GM10847 (cell line): ENCODE data around the gene COL2A1.

Experiments used
- POLR2A ChIP-seq: IDR thresholded peaks from 2 replicates; pipeline ENCODE4 v1.6.1; 2011; ENCODE audit not compliant: insufficient read length; ENCODE audit errors: extremely low read depth

The COL2A1 gene

DNA sequence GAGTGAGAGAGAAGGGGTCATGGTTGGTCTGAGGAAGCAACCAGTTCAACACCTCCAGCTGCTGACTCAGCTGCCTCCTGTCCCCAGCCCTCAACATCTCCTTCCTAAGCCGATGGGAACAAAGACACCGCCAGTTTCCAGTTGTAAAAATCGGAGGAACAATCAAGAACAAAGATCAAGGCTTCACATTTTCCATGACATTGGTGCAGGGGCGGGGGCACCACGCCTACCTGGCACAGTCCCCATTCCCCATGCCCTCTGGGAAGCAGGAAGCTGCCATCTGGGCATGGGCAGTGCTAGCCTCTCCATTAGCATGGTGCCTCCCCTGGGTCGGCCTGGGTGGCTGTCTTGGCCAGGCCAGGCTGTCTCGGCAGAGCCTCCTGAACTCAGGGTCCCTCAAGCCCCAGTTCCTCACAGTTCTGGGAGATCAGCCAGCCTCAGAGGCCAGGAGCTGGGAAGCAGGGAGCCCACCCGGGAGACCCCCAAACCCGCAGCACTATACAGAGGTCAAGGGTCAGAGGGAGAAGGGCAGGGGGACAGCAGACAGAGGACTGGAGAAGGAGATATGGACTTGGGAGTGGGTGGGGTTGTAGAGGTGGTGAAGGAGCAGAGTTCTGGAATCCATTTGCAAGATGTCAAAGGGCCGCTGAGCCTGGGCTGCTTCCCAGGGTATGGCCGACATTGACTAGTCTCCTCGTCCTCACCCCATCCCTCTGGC is 60.5 kb downstream of the COL2A1 start:
- TF ChIP-seq POLR2A = no peak

- no peak for TF ChIP-seq POLR2A
These were observed 61.6 kb downstream of the COL2A1 start for GRCh38 chr12:47942614-47943225.

DNA sequence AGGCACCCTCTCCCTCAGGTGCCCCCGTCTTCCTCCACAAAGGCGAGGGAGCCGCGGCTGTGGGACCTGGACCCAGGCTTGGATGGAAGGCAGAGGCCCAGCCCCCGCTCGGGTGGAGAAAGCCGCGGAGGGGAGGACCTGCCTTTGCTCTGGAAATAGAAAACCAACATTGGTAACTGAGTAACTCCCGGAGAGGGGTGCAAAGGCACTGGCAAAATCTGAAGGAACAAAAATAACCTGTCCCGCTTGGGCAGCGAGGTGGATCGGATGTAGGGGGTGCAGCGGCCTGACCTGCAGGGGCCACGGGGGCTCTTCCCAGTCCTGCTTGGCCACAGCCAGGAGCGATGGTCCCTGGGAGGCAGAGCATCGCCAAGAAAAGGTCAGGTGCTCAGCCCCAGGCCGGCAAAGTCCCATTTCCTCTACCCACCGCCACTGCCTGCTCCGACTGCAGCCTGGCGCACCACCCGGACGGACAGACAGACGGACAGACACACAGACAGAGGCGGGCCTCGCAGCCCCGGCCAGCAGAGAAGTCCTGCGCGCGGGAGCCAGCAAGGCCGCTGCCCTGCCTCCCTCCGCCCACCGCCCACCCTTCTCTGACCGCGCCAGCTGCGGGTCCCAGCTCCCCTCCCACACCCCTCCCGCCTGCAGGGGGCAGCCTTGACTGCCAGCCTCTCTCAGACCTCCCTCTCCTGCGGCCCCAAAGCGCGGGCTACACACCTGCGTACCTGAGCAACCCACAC is 62.2 kb downstream of the COL2A1 start:
- TF ChIP-seq POLR2A = no peak

- no peak for TF ChIP-seq POLR2A
These were observed 62.8 kb downstream of the COL2A1 start for GRCh38 chr12:47941475-47941780.

DNA sequence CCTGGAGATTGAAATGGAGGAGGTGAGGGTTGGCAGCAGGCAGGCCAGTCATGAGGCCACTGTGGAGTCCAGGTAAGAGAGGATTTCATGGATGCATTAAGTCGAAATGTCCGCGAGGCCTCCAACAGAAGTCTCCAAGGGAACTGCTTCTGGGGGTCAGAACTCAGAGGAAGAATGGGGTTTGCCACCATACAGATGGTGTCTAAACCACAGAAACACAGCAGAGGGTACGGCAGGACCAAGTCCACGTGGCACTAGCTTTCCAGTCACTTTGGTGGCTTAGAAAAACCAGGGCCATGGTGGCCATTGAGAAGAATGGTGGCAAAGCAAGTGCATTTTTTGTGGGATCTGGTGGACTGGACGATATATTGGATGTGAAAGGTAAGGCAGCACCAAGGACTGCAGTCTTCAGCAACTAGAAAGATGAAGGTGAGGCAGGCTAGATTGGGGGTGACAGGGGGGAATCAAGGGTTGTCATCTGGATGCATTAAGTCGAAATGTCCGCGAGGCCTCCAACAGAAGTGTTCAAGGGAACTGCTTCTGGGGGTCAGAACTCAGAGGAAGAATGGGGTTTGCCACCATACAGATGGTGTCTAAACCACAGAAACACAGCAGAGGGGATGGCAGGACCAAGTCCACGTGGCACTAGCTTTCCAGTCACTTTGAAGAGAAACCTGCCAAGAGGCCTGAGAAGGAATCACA is 63.4 kb downstream of the COL2A1 start:
- no peak for TF ChIP-seq POLR2A

GRCh38 chr12:47939009-47939601 is 65.2 kb downstream of the COL2A1 start:
- TF ChIP-seq POLR2A = no peak

DNA sequence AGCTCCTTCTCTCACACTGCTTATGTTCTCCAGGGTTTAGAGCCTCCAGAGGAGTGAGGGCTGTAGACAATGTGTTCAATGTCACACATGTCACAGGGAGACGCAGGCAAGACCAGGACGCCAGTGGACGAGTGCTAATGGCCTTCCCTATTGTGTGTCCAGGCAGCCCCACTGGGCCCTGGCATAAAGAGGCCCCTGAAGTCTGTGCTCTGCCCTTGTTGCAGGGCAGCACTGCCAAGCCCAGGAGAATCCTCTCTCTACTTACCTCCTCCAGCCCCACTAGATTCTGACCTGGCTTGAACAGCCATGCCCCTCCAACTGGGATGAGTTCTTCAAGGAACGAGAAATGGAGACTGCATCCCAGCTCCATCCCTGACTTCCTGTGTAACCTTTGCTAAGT is 65.7 kb downstream of the COL2A1 start:
- TF ChIP-seq POLR2A = no peak

GRCh38 chr12:47938093-47938492 is 66.2 kb downstream of the COL2A1 start:
- no peak for TF ChIP-seq POLR2A

GRCh38 chr12:47935184-47935583 is 69.1 kb downstream of the COL2A1 start:
- no peak for TF ChIP-seq POLR2A

- no peak for TF ChIP-seq POLR2A
These were observed 73.1 kb downstream of the COL2A1 start for GRCh38 chr12:47931187-47931586.

DNA sequence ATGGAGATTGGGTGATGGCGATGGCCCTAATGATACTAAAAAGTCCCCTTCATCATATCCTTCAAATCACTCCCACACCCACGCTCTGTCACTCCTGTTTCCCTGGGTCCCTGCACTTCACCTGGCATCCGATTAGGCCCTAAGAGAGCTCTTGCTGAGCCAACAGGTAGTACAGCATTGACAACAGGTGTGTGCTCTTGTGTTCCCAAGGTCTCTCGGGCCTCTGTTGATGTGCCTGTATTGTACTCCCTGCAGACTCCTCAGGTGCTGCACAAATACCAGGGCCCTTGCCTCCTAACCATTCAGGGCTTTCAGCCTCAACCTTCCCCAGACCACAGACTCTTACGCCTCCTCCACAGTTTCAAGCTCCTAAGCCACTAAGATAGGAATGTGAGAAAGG is 73.6 kb downstream of the COL2A1 start:
- TF ChIP-seq POLR2A = no peak

GRCh38 chr12:47927346-47927745 is 76.9 kb downstream of the COL2A1 start:
- TF ChIP-seq POLR2A = no peak
